Liver (tissue), 4 donors: ENCODE results near the gene SIGLEC7. TPM values are rescaled to one million over a fixed set of nuclear protein-coding genes. Genes with fewer than 3 reads are reported as not detected.

ENCODE experiments used
- polyA plus RNA-seq, 2 donors: library from polyadenylated mRNA; stranded (reverse) in 1 of 2; unstranded in 1 of 2; fragments of 200-250 nt in 1 of 2; fragments of >200 nt in 1 of 2; fragmentation: Nextera tagmentation in 1 of 2; extraction: Ambion mirVana in 1 of 2; gene quantifications; one replicate each; pipeline versions ENCODE4 v1.2.1 to v1.2.3, GENCODE V29; 2013 to 2015
- total RNA-seq, 2 donors: library from RNA; depleted of rRNA; stranded (reverse); fragments of >200 nt; gene quantifications; one replicate each; pipeline ENCODE4 v1.2.3, GENCODE V29; 2014
- donor health status: healthy.
- donor health status: healthy.
- donor health status: healthy.

Gene SIGLEC7
- total and polyA plus RNA-seq, 4 donors, result 2.7 to 4.8 (median 3.9) TPM

Other genes with a start within 250 kb of the SIGLEC7 start
- not detected for gene KLK4, start 230.9 kb upstream of the SIGLEC7 start, total RNA-seq
- gene KLK4, start 230.9 kb upstream of the SIGLEC7 start, polyA plus RNA-seq, result not detected
- not detected for gene KLK5, start 189.3 kb upstream of the SIGLEC7 start, total RNA-seq
- gene KLK5, start 189.3 kb upstream of the SIGLEC7 start, polyA plus RNA-seq, result not detected
- not detected for gene KLK6, start 172.7 kb upstream of the SIGLEC7 start, total RNA-seq
- not detected for gene KLK6, start 172.7 kb upstream of the SIGLEC7 start, polyA plus RNA-seq
- not detected for gene KLK7, start 158.4 kb upstream of the SIGLEC7 start, total RNA-seq
- not detected for gene KLK7, start 158.4 kb upstream of the SIGLEC7 start, polyA plus RNA-seq
- gene KLK8, start 140.7 kb upstream of the SIGLEC7 start, total RNA-seq, result not detected
- not detected for gene KLK8, start 140.7 kb upstream of the SIGLEC7 start, polyA plus RNA-seq
- gene KLK10, start 122.6 kb upstream of the SIGLEC7 start, total RNA-seq, result not detected
- under 1 TPM in 1 of 2 donors, not detected in 1; 0.06 TPM for gene KLK10, start 122.6 kb upstream of the SIGLEC7 start, polyA plus RNA-seq
- under 1 TPM in 1 of 2 donors, not detected in 1; 0.25 TPM for gene KLK11, start 115.7 kb upstream of the SIGLEC7 start, total RNA-seq
- under 1 TPM in 1 of 2 donors, not detected in 1; 0.07 TPM for gene KLK11, start 115.7 kb upstream of the SIGLEC7 start, polyA plus RNA-seq
- not detected for gene KLK12, start 107.3 kb upstream of the SIGLEC7 start, total RNA-seq
- not detected for gene KLK12, start 107.3 kb upstream of the SIGLEC7 start, polyA plus RNA-seq
- gene KLK13, start 77.2 kb upstream of the SIGLEC7 start, total RNA-seq, result not detected
- gene KLK13, start 77.2 kb upstream of the SIGLEC7 start, polyA plus RNA-seq, result not detected
- gene KLK14, start 59.4 kb upstream of the SIGLEC7 start, total RNA-seq, result not detected
- under 1 TPM in 1 of 2 donors, not detected in 1; 0.06 TPM for gene KLK14, start 59.4 kb upstream of the SIGLEC7 start, polyA plus RNA-seq
- 1 to 10 TPM; 3.4 to 3.7 TPM for gene CTU1, start 33.9 kb upstream of the SIGLEC7 start, total RNA-seq
- gene CTU1, start 33.9 kb upstream of the SIGLEC7 start, polyA plus RNA-seq, result 1 to 10 TPM in 1 of 2 donors, under 1 TPM in 1; 0.19 to 1.6 TPM
- gene SIGLEC9, start 17.4 kb upstream of the SIGLEC7 start, total RNA-seq, result 1 to 10 TPM; 4.8 to 5.4 TPM
- gene SIGLEC9, start 17.4 kb upstream of the SIGLEC7 start, polyA plus RNA-seq, result 1 to 10 TPM; 3.0 to 4.1 TPM
- 1 to 10 TPM; 2.8 to 4.8 TPM for gene CD33, start 82.8 kb downstream of the SIGLEC7 start, total RNA-seq
- gene CD33, start 82.8 kb downstream of the SIGLEC7 start, polyA plus RNA-seq, result 1 to 10 TPM; 1.3 to 5.1 TPM
- under 1 TPM in 1 of 2 donors, not detected in 1; 0.05 TPM for gene SIGLECL1, start 108.8 kb downstream of the SIGLEC7 start, total RNA-seq
- gene SIGLECL1, start 108.8 kb downstream of the SIGLEC7 start, polyA plus RNA-seq, result not detected
- under 1 TPM in 1 of 2 donors, not detected in 1; 0.25 TPM for gene IGLON5, start 169.3 kb downstream of the SIGLEC7 start, total RNA-seq
- under 1 TPM; 0.25 to 0.46 TPM for gene IGLON5, start 169.3 kb downstream of the SIGLEC7 start, polyA plus RNA-seq
- under 1 TPM; 0.75 to 0.92 TPM for gene VSIG10L, start 199.8 kb downstream of the SIGLEC7 start, total RNA-seq
- 1 to 10 TPM in 1 of 2 donors, under 1 TPM in 1; 0.60 to 1.8 TPM for gene VSIG10L, start 199.8 kb downstream of the SIGLEC7 start, polyA plus RNA-seq
- gene ETFB, start 224.1 kb downstream of the SIGLEC7 start, total RNA-seq, result 100 to 1,000 TPM; 129 to 324 TPM
- gene ETFB, start 224.1 kb downstream of the SIGLEC7 start, polyA plus RNA-seq, result 100 to 1,000 TPM; 610 to 713 TPM
- gene CLDND2, start 226.7 kb downstream of the SIGLEC7 start, total RNA-seq, result not detected
- gene CLDND2, start 226.7 kb downstream of the SIGLEC7 start, polyA plus RNA-seq, result 1 to 10 TPM in 1 of 2 donors, under 1 TPM in 1; 0.22 to 3.0 TPM
- 10 to 100 TPM in 1 of 2 donors, 1 to 10 TPM in 1; 2.0 to 13.6 TPM for gene NKG7, start 230.4 kb downstream of the SIGLEC7 start, total RNA-seq
- 1 to 10 TPM; 5.3 to 6.2 TPM for gene NKG7, start 230.4 kb downstream of the SIGLEC7 start, polyA plus RNA-seq
- not detected for gene LIM2, start 245.7 kb downstream of the SIGLEC7 start, total RNA-seq
- gene LIM2, start 245.7 kb downstream of the SIGLEC7 start, polyA plus RNA-seq, result not detected
- gene C19orf84, start 248.3 kb downstream of the SIGLEC7 start, total RNA-seq, result under 1 TPM in 1 of 2 donors, not detected in 1; 0.08 TPM
- not detected for gene C19orf84, start 248.3 kb downstream of the SIGLEC7 start, polyA plus RNA-seq